HG03442 (cell line): ENCODE data around the gene SH3D19.
"Not testable (repeated sequence)": the region's sequence is repeated elsewhere in the genome, so short reads cannot be mapped to it uniquely, and the experiment has no call there.

Experiments used
- ATAC-seq: cut with Tn5 transposase; IDR thresholded peaks from one replicate; pipeline ENCODE4 v1.9.1; 2021; ENCODE audit warnings: mild to moderate bottlenecking, moderate library complexity; ENCODE audit not compliant: unreplicated experiment

SH3D19 gene

GRCh38 chr4:151323667-151324066, 1.7 kb downstream of the SH3D19 start:
- no peak for ATAC-seq

DNA sequence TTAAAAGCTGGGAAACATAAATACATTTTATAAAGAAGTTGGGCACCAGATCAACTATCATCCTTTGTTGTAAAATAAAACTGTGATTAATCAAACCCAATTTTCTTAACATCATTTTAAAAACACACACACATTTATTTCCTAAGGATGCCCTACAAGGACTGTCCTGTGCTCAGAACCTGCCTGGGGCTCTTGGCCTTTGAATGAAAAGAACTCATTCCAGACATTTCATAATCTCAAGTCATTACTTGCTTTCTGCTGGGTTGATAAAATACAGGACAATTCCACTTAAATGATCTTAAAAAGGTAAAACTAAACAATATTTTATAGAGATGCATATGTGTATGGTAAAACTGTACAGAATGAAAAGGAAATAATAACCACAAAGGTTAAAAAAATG, 2.8 kb downstream of the SH3D19 start:
- ATAC-seq = no peak

DNA sequence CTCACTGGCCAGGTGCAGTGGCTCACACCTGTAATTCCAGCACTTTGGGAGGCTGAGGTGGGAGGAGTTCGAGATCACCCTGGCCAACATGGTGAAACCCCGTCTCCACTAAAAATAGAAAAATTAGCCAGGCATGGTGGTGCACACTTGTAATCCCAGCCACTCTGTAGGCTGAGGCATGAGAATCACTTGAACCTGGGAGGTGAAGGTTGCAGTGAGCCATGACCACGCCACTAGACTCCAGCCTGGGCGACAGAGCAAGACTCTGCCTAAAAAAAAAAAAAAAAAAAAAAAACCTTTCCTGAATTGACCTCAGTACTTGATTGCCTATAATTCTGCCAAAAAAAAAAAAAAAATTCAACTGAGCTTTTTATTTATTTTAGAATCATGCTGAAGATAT, 3.2 kb downstream of the SH3D19 start:
- ATAC-seq = not testable (repeated sequence)

DNA sequence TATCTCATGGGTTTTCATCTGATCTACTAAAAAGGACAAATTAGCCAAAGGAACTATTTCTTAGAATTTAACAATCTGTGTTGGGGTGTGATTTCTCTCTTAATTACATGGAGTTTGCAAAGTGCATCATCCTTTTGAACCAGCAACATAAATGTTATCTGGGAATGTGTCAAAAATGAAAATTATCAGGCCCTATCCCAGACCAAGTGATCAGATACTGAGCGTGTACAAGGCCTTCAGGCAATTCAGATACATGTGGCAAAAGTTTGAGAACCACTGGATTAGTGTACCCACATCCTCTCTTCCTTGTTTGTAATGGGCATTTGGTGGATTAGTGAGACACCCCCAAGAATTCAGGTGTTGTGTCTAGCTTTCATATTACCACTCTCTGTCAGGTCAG, 3.8 kb downstream of the SH3D19 start:
- ATAC-seq = no peak

DNA sequence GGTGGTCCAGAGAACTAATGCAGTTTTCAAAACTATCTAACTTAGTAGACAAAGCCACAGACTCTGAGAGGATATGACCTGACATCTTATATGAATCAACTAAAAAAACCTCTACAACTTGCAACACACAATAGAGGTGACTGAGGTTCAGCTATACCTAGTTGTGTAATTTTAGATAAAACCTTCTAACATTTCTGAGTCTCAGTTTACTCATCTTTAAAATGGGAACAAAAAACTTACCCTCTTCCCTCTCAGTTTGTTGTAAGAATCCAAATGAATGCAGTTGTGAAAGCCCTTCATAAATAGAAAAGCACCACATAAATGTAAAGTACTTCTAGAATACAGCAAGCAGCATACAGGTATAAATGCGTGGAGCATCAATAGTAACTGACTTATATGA, 5.9 kb downstream of the SH3D19 start:
- ATAC-seq = no peak

- no peak for ATAC-seq
Observed at GRCh38 chr4:151318307-151319006, 6.9 kb downstream of the SH3D19 start.

DNA sequence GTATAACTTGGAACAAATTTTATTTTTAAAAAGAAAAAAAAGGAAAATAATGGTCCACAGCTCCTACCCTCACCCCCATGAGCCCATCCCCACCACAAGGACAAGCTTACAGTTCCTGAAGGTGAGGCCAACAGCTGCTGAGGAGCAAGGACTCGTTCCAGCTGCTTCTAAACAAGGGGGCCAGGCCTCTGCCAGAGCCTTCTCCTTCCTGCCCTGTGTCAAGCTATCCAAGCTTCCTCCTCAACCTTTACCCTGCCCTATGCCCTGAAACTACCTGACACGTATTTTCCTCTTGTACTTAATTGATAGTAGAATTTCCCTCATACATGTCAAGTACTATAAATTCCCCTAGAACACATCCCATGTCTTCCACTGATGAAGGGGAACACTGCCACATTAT, 8.8 kb downstream of the SH3D19 start:
- ATAC-seq = no peak

DNA sequence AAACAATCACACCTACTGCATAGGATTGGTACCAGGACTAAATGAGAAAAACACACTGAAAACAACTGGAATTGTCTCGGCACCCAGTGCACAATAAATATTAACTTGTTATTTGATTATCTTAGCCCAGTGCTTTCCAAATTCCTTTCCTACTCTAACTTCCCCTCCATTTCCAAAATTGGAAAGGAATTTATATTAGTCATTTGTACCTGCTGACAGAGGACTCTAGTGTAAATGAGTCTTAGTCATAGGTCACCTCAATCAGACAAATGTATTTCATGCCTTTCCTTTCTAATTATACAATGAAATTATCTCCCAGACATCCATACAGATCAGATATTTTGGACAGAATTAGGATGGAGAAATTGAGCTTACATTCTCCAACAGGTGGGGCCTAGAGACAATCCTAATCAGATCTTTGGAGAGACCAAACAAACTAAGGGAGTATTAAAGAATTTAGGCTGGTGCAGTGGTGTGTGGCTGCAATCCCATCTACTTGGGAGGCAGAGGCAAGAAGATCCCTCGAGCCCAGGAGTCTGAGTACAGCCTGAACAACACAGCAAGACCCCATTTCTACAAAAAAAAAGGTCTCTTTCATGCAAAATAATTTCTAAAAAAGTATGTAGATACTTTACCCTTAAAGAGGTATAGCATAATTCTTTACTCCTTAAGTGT, 10.1 kb downstream of the SH3D19 start:
- ATAC-seq = no peak

GRCh38 chr4:151314479-151314878, 10.9 kb downstream of the SH3D19 start:
- no peak for ATAC-seq

DNA sequence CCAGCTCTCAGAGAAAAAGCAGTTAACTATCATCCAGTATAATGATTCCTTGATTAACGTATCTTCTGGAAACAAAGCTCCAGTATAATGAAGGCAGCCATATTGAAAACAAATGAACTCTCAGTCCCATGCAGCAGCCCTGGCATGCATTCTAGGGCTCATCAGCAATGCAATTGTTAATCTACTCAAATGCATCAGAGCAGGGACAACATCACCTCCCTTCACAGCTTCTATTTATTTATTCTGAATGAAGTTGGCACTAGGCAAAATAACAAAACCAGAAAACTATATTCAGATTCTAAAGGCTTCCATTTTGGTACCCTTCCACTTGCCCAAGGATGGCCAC, 11.4 kb downstream of the SH3D19 start:
- ATAC-seq = no peak

- no peak for ATAC-seq
Observed at GRCh38 chr4:151313306-151314009, 11.9 kb downstream of the SH3D19 start.

- ATAC-seq = no peak
Observed at GRCh38 chr4:151310124-151310728, 15.2 kb downstream of the SH3D19 start.

- ATAC-seq = peak; percentile 73
Observed at GRCh38 chr4:151304755-151305154, 20.6 kb downstream of the SH3D19 start.

GRCh38 chr4:151304226-151304625, 21.2 kb downstream of the SH3D19 start:
- no peak for ATAC-seq

GRCh38 chr4:151302432-151302831, 23.0 kb downstream of the SH3D19 start:
- no peak for ATAC-seq

GRCh38 chr4:151297170-151297569, 28.2 kb downstream of the SH3D19 start:
- no peak for ATAC-seq

GRCh38 chr4:151296227-151296626, 29.2 kb downstream of the SH3D19 start:
- no peak for ATAC-seq

- no peak for ATAC-seq
Observed at GRCh38 chr4:151294833-151295496, 30.4 kb downstream of the SH3D19 start.

GRCh38 chr4:151292038-151292437, 33.4 kb downstream of the SH3D19 start:
- ATAC-seq = no peak

GRCh38 chr4:151291485-151291884, 33.9 kb downstream of the SH3D19 start:
- ATAC-seq = no peak

GRCh38 chr4:151287409-151287808, 38.0 kb downstream of the SH3D19 start:
- ATAC-seq = no peak
